ENCODE data around the gene CRYL1.

DNA sequence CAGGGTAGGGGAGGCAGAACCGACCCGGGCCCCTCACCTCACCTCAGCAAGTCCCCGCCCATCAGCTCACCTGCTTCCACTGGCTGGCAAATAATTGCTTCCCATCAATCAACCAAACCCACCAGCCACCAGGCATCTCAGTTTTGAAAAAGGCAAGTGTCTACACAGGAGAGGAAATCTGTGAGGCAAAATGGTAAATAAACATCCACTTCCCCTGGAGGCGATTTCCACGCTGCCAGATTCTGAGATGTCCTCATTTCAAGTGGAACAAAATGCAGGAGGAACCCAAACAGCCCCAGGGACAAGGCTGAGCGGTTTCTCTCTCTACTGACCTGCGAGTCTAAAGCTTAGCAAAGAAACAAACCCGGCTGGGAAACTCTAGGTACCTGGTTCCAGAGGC, 117.5 kb downstream of the CRYL1 start:
- TF ChIP-seq, protein P1, sequence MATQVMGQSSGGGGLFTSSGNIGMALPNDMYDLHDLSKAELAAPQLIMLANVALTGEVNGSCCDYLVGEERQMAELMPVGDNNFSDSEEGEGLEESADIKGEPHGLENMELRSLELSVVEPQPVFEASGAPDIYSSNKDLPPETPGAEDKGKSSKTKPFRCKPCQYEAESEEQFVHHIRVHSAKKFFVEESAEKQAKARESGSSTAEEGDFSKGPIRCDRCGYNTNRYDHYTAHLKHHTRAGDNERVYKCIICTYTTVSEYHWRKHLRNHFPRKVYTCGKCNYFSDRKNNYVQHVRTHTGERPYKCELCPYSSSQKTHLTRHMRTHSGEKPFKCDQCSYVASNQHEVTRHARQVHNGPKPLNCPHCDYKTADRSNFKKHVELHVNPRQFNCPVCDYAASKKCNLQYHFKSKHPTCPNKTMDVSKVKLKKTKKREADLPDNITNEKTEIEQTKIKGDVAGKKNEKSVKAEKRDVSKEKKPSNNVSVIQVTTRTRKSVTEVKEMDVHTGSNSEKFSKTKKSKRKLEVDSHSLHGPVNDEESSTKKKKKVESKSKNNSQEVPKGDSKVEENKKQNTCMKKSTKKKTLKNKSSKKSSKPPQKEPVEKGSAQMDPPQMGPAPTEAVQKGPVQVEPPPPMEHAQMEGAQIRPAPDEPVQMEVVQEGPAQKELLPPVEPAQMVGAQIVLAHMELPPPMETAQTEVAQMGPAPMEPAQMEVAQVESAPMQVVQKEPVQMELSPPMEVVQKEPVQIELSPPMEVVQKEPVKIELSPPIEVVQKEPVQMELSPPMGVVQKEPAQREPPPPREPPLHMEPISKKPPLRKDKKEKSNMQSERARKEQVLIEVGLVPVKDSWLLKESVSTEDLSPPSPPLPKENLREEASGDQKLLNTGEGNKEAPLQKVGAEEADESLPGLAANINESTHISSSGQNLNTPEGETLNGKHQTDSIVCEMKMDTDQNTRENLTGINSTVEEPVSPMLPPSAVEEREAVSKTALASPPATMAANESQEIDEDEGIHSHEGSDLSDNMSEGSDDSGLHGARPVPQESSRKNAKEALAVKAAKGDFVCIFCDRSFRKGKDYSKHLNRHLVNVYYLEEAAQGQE (IDR thresholded peaks at IDR 0.05; ENCODE audit: insufficient read depth in 1 of 2, low read depth in 2 of 2, low read length in 2 of 2), result no peak
- TF ChIP-seq TAF1 (IDR thresholded peaks at IDR 0.05; ENCODE audit: borderline replicate concordance, insufficient read depth, low read length) (no peak), POLR2AphosphoS5 (IDR thresholded peaks at IDR 0.05; ENCODE audit: low read depth, low read length) (no peak)
